Activated naive CD8-positive, alpha-beta T cell treated with anti-CD3 and anti-CD28 coated beads, Interleukin-2, amount 50 U/mL, for 24 hours (primary cell): ENCODE measurements around the gene CENPU.

Source experiments
- ATAC-seq: fragments of 150-1000 bp; cut with Tn5 transposase; one replicate; pipeline ENCODE4 v1.10.0; 2021
- DNase-seq: peaks from one replicate; pipeline ENCODE4 v3.0.0; 2021
- H3K27ac Mint-ChIP-seq: one replicate; pipeline ENCODE4 v1.8.0; 2021; ENCODE audit warnings: mild to moderate bottlenecking, mixed read lengths
- H3K27me3 Mint-ChIP-seq: one replicate; pipeline ENCODE4 v1.8.0; 2021; ENCODE audit warnings: mixed read lengths
- H3K36me3 Mint-ChIP-seq: one replicate; pipeline ENCODE4 v1.8.0; 2021; ENCODE audit warnings: low read depth, mixed read lengths
- H3K4me1 Mint-ChIP-seq: one replicate; pipeline ENCODE4 v1.8.0; 2021; ENCODE audit warnings: mixed read lengths
- H3K4me3 Mint-ChIP-seq: one replicate; pipeline ENCODE4 v1.8.0; 2021; ENCODE audit warnings: mild to moderate bottlenecking, moderate library complexity, mixed read lengths
- H3K9me3 Mint-ChIP-seq: one replicate; pipeline ENCODE4 v1.8.0; 2021; ENCODE audit warnings: mixed read lengths

Gene CENPU

DNA sequence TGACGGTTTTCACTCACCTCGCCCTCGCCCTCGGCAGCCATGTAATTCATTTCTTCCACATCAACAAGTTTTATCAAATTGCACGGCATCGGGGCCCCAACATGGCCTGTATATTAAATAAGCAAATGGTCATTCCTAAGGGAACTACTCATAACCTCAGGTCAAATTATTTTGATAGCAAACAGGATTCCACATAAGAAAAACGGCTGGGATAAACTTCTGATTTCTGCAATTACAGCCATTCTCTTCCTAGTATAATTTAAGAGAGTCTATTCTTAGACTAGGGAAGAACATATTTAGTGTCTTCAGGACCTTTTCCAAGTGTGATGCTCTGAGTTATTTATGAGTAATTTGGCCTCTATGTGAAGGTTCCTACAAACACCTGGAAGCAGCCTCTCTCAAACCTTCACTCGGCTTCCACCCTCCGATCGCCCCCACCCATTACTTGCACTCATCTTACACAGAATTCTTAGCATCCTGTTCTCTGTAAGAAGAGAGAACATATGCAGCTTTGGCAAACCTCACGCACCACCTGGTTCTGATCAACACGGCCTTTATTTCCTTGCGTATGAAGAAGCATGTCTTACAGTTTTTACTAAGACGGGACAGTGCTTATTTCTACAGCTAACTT is 29.4 kb upstream of the CENPU start:
- no peak for DNase-seq
- Mint-ChIP-seq H3K27ac (no peak overlapping the region), H3K4me3 (no peak overlapping the region), H3K4me1 (peaks cover 17% of the 10 kb centered on the region), H3K9me3 (no peaks in the 10 kb centered on the region), H3K36me3 (peaks cover 53% of the 10 kb centered on the region), H3K27me3 (no peaks in the 10 kb centered on the region)
- no peak for ATAC-seq

GRCh38 chr4:184762100-184762499 is 28.2 kb upstream of the CENPU start:
- Mint-ChIP-seq H3K36me3 (peaks cover 46% of the 10 kb centered on the region), H3K27me3 (no peaks in the 10 kb centered on the region), H3K4me1 (peaks cover 17% of the 10 kb centered on the region), H3K9me3 (no peaks in the 10 kb centered on the region), H3K27ac (peak overlapping the region; percentile 83), H3K4me3 (peak overlapping the region; percentile 46)
- DNase-seq (peak; percentile 15), ATAC-seq (peak; percentile 99)

DNA sequence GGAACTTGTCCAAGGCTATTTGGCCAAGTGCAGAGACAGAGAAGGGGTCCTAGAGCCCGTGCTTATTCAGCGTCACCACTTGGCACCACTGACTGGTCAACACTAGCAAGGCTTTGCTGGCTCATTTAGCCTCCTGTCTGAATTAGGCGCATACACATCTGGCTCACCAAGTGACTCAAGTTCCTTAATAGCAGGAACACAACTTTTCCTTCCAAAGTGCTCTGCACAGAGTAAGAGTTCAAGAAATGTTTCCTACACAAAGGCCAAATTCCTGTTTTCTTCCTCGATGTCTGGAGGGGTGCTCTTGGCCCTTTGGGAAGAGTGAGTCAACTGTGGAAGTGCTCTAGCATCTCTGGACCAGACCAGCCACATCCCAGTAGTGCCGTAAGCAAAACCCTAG is 26.8 kb upstream of the CENPU start:
- Mint-ChIP-seq H3K4me1 (peaks cover 17% of the 10 kb centered on the region), H3K4me3 (no peak overlapping the region), H3K27me3 (no peaks in the 10 kb centered on the region), H3K9me3 (no peaks in the 10 kb centered on the region), H3K27ac (no peak overlapping the region), H3K36me3 (peaks cover 40% of the 10 kb centered on the region)
- no peak for DNase-seq
- ATAC-seq, result no peak

DNA sequence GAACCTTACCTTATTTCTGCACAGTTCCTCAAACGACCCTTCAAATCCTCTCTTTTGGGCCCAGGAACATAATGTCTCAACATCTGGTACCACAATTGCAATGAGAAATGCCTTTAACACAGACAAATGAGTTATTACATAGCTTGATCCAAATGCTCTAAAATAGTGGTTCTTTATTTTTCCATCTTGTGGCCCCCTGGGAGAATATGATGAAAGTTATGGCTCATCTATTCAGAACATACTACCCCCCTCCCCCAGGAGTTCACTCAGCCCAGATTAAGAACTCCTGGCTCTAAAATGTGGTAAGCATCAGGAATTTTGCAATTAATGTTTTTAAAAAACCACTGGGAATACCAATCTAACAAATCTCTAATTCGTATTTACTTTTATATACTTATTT is 23.9 kb upstream of the CENPU start:
- Mint-ChIP-seq H3K27me3 (no peaks in the 10 kb centered on the region), H3K27ac (no peak overlapping the region), H3K9me3 (no peaks in the 10 kb centered on the region), H3K4me3 (no peak overlapping the region), H3K36me3 (peaks cover 48% of the 10 kb centered on the region), H3K4me1 (peaks cover 14% of the 10 kb centered on the region)
- DNase-seq (no peak), ATAC-seq (no peak)

GRCh38 chr4:184756399-184756798 is 22.5 kb upstream of the CENPU start:
- Mint-ChIP-seq H3K4me1 (peaks cover under 1% of the 10 kb centered on the region), H3K36me3 (peaks cover 39% of the 10 kb centered on the region), H3K27ac (no peak overlapping the region), H3K27me3 (no peaks in the 10 kb centered on the region), H3K4me3 (no peak overlapping the region), H3K9me3 (no peaks in the 10 kb centered on the region)
- ATAC-seq, result no peak
- no peak for DNase-seq

- Mint-ChIP-seq H3K36me3 (peaks cover 30% of the 10 kb centered on the region), H3K4me3 (no peak overlapping the region)
- no peak for DNase-seq
Measured at GRCh38 chr4:184755278-184755677, 21.4 kb upstream of the CENPU start.

DNA sequence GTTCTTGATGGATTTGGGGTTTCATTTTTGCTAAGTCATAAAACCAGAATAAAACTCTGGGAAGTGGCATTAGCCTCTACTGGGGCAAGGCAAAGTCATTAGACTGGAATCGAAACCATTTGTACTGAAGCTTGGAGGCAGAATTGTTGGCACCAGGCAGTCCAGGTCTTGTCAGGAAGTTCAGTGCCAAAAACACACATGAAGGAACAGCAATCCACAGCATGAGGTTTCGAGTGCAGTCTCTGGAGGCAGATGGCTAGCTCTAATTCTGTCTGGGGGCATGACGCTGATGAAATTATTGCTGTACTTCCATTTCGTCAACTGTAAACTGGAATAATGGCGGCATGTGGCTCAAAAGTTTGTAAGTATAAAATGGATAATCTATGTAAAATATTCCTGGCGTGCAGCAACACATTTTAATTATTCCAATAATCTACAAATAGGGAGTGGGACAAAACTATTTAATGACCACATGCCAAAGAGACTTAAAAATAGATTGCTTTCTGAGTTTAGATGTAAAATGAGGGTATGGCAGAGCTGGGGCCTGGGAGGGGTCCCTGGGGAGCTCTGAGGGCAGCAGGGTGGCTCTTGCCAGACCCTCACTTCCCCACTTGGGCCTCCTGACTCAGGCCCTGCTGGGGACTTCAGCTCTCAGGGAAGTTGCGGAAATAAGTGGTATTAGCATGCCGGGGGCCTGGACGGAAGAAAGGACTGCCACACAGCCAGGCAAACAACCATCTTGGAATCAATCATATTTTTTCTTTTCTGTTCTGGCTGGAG is 18.8 kb upstream of the CENPU start:
- H3K36me3 Mint-ChIP-seq, result peaks cover 17% of the 10 kb centered on the region
- H3K27me3 Mint-ChIP-seq, result no peaks in the 10 kb centered on the region
- no peak for ATAC-seq
- H3K27ac Mint-ChIP-seq, result no peak overlapping the region
- H3K4me1 Mint-ChIP-seq, result no peaks in the 10 kb centered on the region
- DNase-seq, result no peak
- H3K4me3 Mint-ChIP-seq, result no peak overlapping the region
- H3K9me3 Mint-ChIP-seq, result no peaks in the 10 kb centered on the region

More at GRCh38 chr4:184755278-184755677, 21.4 kb upstream of the CENPU start:
- Mint-ChIP-seq H3K27ac (no peak overlapping the region), H3K27me3 (no peaks in the 10 kb centered on the region), H3K9me3 (no peaks in the 10 kb centered on the region), H3K4me1 (no peaks in the 10 kb centered on the region)
- no peak for ATAC-seq

DNA sequence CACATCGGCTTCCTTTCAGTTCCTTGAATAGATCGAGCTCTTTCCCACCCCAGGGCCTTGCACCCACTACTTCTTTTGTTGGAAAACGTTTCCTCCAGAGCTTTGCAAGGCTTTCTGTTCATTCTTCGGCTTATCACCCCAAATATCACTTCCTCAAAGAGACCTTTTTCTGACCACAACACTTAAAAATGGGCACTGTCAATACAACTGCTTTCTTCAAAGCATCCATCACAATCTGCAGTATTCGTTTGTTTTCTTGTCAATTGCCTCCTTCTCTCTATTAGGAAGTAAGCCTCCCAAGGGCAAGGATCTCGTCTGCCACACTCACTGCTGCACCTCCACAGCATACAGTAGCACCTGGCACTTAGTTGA is 17.7 kb upstream of the CENPU start:
- H3K9me3 Mint-ChIP-seq, result no peaks in the 10 kb centered on the region
- no peaks in the 10 kb centered on the region for H3K27me3 Mint-ChIP-seq
- peaks cover 14% of the 10 kb centered on the region for H3K36me3 Mint-ChIP-seq
- H3K4me3 Mint-ChIP-seq, result no peak overlapping the region
- DNase-seq, result no peak
- no peak for ATAC-seq
- no peak overlapping the region for H3K27ac Mint-ChIP-seq
- H3K4me1 Mint-ChIP-seq, result peaks cover 4% of the 10 kb centered on the region

DNA sequence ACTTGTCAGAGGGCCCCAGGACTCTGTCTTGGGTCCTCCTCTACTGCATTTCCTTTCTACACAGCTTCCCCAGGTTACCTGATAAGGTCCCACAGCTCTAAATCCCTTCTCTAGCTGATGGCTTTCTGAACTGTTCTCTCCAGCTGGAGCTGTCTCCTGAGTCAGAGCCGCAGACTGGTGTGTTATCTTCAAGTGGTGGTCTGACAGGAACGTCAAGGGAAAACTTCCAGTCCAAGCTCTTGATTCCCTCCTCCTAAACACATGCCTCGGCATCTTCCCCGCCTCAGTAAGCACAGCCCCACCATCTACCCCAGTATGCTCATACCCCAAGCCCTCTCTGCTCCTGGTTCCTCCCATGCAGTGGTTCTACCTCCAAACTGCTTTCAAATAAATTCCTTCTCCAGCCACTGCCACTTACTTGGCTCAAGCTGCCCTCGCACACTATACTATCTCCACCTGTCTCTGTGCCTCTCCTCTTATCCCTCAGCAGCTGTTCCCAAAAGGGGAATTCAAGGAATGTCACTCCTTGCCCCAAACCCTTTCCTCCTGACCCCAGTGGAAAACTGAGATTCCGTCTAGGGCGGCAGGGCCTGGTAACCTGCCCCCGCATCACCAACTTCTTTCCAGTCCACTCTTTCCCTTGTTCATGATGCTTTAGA is 17.2 kb upstream of the CENPU start:
- Mint-ChIP-seq H3K27ac (no peak overlapping the region), H3K9me3 (no peaks in the 10 kb centered on the region)

DNA sequence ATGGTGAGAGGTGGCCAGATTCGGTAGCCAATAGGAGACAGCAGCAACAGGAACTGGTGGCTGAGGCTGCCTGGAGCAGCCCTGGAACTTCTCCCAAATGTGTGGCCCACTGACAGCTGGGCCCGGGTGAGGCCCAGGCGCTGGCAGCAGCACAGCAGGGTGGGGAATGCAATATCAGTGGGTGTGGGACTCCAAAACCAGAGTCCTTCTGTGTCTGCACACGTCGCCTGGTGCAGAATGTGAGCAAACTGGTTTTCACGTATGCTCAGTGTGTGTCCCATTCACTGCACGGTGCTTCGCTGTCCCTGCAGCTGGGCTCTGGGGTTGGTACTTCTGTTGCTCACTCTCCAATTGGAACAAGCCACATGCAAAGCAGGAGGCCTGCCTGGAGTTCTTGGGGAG is 14.4 kb upstream of the CENPU start:
- peaks cover 1% of the 10 kb centered on the region for H3K36me3 Mint-ChIP-seq
- H3K4me1 Mint-ChIP-seq, result peaks cover 12% of the 10 kb centered on the region
- no peaks in the 10 kb centered on the region for H3K27me3 Mint-ChIP-seq

More for the DNA sequence above, 17.2 kb upstream of the CENPU start:
- Mint-ChIP-seq H3K27me3 (no peaks in the 10 kb centered on the region), H3K4me1 (peaks cover 9% of the 10 kb centered on the region), H3K36me3 (peaks cover 14% of the 10 kb centered on the region), H3K4me3 (no peak overlapping the region)
- ATAC-seq, result no peak
- DNase-seq, result no peak

DNA sequence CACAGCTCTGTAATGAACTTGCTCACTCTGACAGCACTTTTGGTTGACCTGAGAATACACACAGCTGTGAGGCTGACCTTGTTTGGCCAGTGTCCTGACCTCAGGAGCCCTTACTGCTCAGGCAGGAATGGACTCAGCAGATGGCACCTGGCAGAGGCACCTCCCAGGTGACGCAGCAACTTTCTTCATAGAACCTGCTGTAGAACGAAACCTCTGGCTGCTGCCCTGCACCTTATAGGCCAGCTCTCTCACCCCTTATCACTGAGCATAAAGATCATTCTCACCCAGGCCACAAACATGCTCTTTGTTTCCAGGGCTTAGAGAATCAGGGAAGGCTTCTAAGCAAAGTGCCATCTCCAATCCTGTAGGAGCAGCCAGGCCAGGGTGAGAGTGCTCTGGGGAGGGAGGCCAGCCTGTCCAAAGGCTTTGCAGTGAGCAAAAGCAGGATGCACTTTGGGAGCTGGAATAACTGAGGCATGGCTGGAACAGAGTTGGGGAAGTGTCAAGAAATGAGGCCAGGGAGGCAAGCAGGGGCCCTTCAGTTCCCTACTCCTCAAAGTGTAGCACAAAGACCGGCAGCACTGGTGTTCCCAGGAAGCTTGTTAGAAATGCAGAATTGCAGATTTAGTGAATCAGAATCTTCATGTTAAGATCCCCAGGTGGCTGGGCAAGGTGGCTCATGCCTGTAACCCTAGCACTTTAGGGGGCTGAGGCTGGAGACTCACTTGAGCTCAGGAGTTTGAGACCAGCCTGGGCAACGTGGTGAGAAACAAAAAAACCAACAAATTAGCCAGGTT is 13.3 kb upstream of the CENPU start:
- H3K9me3 Mint-ChIP-seq, result no peaks in the 10 kb centered on the region

More for the DNA sequence above, 14.4 kb upstream of the CENPU start:
- Mint-ChIP-seq H3K27ac (no peak overlapping the region), H3K9me3 (no peaks in the 10 kb centered on the region), H3K4me3 (no peak overlapping the region)
- no peak for ATAC-seq
- no peak for DNase-seq

DNA sequence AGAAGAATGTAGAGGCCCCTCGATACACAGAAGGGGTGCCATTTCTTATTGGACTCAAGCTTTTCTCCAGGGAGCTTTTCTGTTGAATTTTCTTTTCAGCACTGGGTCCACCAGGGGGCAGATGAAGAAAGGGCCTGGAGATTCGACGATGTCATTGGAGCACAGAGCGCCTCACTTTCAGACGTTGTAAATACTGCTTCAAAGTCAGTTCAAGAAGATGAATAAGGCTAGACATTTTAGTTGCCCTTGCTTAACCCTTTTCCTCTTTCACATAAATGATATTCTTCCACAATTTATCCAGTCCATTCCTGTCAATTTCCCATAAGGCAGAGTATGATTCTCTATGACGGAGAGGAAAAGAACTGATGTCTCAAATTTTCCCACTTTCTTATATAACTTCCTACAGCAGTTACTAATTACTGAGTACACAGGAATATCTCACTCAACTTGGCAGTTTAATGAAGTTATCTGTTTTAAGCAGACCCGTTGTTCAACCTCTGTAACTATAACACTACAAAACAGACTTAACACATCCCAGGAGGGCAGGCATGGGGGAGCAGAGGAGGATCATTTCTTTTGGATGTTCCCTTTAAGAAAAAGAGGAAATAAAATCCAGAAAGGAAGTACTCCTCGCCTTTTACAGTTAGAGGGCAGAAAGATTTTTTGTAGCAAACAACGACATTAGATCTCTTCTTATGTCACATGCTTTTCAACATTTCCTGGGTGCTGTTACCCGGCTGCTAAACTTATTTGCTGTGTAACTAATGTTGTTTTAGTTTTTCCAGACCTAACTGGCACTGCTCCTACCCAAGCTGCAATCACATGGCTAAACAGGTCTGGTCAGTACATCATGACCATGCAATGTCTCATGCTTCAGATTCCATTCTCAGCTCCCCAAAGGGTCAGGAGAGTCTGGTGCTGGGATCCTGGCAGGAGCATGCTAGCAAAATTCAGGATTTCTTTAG is 12.2 kb upstream of the CENPU start:
- H3K27me3 Mint-ChIP-seq, result no peaks in the 10 kb centered on the region
- H3K4me3 Mint-ChIP-seq, result no peak overlapping the region
- peaks cover 12% of the 10 kb centered on the region for H3K4me1 Mint-ChIP-seq
- H3K27ac Mint-ChIP-seq, result no peak overlapping the region
- H3K9me3 Mint-ChIP-seq, result no peaks in the 10 kb centered on the region
- peak; percentile 73 for DNase-seq
- peak; percentile 74 for ATAC-seq
- no peaks in the 10 kb centered on the region for H3K36me3 Mint-ChIP-seq

More for the DNA sequence above, 13.3 kb upstream of the CENPU start:
- H3K27me3 Mint-ChIP-seq, result no peaks in the 10 kb centered on the region
- DNase-seq, result no peak
- H3K27ac Mint-ChIP-seq, result no peak overlapping the region
- no peak for ATAC-seq
- H3K4me3 Mint-ChIP-seq, result no peak overlapping the region
- peaks cover 12% of the 10 kb centered on the region for H3K4me1 Mint-ChIP-seq
- no peaks in the 10 kb centered on the region for H3K36me3 Mint-ChIP-seq

GRCh38 chr4:184744236-184744635 is 10.3 kb upstream of the CENPU start:
- no peak overlapping the region for H3K4me3 Mint-ChIP-seq
- H3K9me3 Mint-ChIP-seq, result no peaks in the 10 kb centered on the region
- no peaks in the 10 kb centered on the region for H3K27me3 Mint-ChIP-seq
- ATAC-seq (no peak), DNase-seq (no peak)
- no peak overlapping the region for H3K27ac Mint-ChIP-seq
- H3K4me1 Mint-ChIP-seq, result peaks cover 22% of the 10 kb centered on the region
- no peaks in the 10 kb centered on the region for H3K36me3 Mint-ChIP-seq
